SU-DHL-6 (cell line): ENCODE data around the gene KLK13.

ENCODE experiments used
- EZH2phosphoT487 ChIP-seq: fragments of 200-600 bp; sonication (generic), shearing (Covaris generic); conservative IDR thresholded peaks from 2 replicates; pipeline ENCODE4 v1.6.1; 2018; ENCODE audit warnings: mild to moderate bottlenecking, antibody characterized with exemption, low read length, moderate library complexity, mixed read lengths
- TF ChIP-seq, protein P1 (sequence below): fragments of 200-600 bp; sonication (generic); IDR thresholded peaks from one replicate; pipeline ENCODE4 v1.5.1; 2017; ENCODE audit warnings: antibody characterized with exemption, mild to moderate bottlenecking, low read length, moderate library complexity; ENCODE audit not compliant: insufficient read depth, poor library complexity, severe bottlenecking

DNA sequence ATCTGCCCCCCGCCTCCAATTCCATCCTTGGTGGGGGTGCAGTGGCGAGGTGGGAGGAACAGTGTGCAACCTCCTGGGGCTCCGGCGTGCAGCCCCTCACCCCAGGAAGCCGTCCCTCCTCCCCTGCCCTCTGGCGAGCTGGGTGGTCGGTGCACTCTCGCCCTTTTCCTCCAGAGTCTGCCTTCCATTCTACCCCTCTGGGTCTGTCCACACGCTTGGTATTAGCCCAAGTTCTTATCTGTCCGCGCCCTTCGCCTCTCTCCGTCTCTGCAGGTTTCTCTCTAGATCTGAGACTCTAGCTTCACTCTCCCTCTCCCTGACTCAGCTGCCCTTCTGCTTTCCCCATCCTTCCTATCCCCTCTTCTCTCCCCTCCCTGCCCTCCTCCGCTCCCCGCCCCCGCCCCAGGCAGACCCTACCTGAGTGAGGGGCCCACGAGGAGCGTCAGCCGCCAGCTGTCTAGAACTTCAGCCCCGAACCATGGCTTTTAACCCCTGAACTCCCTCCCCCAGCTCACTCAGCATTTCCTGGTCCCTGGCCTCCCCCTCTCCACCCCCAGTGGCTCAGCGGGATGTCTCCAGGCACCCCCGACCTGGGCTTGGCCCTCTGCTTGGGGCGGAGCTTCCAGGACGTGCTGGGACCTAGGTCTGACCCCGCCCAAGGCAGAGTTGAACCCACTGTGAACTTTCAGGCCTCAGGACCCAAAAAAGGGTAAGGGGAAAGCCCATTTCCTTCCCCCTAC lies 499 bp upstream of the KLK13 start:
- TF ChIP-seq, protein P1, sequence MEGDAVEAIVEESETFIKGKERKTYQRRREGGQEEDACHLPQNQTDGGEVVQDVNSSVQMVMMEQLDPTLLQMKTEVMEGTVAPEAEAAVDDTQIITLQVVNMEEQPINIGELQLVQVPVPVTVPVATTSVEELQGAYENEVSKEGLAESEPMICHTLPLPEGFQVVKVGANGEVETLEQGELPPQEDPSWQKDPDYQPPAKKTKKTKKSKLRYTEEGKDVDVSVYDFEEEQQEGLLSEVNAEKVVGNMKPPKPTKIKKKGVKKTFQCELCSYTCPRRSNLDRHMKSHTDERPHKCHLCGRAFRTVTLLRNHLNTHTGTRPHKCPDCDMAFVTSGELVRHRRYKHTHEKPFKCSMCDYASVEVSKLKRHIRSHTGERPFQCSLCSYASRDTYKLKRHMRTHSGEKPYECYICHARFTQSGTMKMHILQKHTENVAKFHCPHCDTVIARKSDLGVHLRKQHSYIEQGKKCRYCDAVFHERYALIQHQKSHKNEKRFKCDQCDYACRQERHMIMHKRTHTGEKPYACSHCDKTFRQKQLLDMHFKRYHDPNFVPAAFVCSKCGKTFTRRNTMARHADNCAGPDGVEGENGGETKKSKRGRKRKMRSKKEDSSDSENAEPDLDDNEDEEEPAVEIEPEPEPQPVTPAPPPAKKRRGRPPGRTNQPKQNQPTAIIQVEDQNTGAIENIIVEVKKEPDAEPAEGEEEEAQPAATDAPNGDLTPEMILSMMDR, result no peak
- TF ChIP-seq EZH2phosphoT487, result no peak
